Sigmoid colon (tissue), 7 donors: Measurements from ENCODE around the gene JOSD2. TPM values are rescaled to one million over a fixed set of nuclear protein-coding genes. Genes with fewer than 3 reads are reported as not detected.

ENCODE experiments used
- DNase-seq: peaks from one replicate; pipeline ENCODE4 v3.0.0-alpha.2; 2019
- H3K27ac ChIP-seq, 4 donors: fragments of 200-600 bp; sonication (generic); one replicate each; pipeline ENCODE4 v1.5.1; 2016 to 2019; ENCODE audit warnings: mild to moderate bottlenecking in 1 of 4
- H3K27me3 ChIP-seq, 3 donors: fragments of 200-600 bp; sonication (generic); one replicate each; pipeline ENCODE4 v1.5.1; 2019; ENCODE audit warnings: mild to moderate bottlenecking in 1 of 3
- H3K36me3 ChIP-seq, 4 donors: fragments of 200-600 bp; sonication (generic); one replicate each; pipeline ENCODE4 v1.5.1; 2016 to 2019
- H3K4me1 ChIP-seq, 4 donors: fragments of 200-600 bp; sonication (generic); one replicate each; pipeline ENCODE4 v1.5.1; 2017 to 2019
- H3K4me3 ChIP-seq, 4 donors: fragments of 200-600 bp; sonication (generic); one replicate each; pipeline ENCODE4 v1.5.1; 2017 to 2019; ENCODE audit warnings: mild to moderate bottlenecking in 2 of 4, moderate library complexity in 1 of 4
- H3K9me3 ChIP-seq, 4 donors: fragments of 200-600 bp in 3 of 4; sonication (generic) in 3 of 4; one replicate each; pipeline versions ENCODE4 v1.5.1 to v1.6.1; 2013 to 2019
- EP300 ChIP-seq, 4 donors: sonication (generic); formaldehyde crosslinking; IDR thresholded peaks; one replicate each; pipeline ENCODE4 v1.6.1; 2017; ENCODE audit warnings: antibody characterized with exemption in 4 of 4
- POLR2A ChIP-seq, 2 donors: fragments of 450-650 bp; IDR thresholded peaks; one replicate each; pipeline ENCODE4 v1.6.1; 2016; ENCODE audit warnings: antibody characterized with exemption in 2 of 2, mild to moderate bottlenecking in 2 of 2, moderate library complexity in 2 of 2
- POLR2AphosphoS5 ChIP-seq, 4 donors: sonication (generic); formaldehyde crosslinking; IDR thresholded peaks; one replicate each; pipeline ENCODE4 v1.6.1; 2017; ENCODE audit warnings: antibody characterized with exemption in 4 of 4
- WGBS, 2 donors: extraction: QIAGEN DNeasy Blood & Tissue Kit; methylation state at CpG; one replicate each; pipeline ENCODE4 v1.1.7; 2013; 5-methylcytosine and 5-hydroxymethylcytosine counted together
- intact Hi-C: fragments of 100-400 bp; cut with DNase I; formaldehyde crosslinking; loops from one replicate; pipeline ENCODE4 v1.15.1; 2023
- polyA plus RNA-seq, 3 donors: library from polyadenylated mRNA; stranded (reverse); fragments of 200-250 nt; gene quantifications; one replicate each; pipeline ENCODE4 v1.2.3, GENCODE V29; 2013
- total RNA-seq, 4 donors: library from RNA; depleted of rRNA; stranded (reverse); fragments of >200 nt; gene quantifications; one replicate each; pipeline ENCODE4 v1.1.0, GENCODE V29; 2016
- TF ChIP-seq, protein P1 (sequence below), 4 experiments: fragments of 450-650 bp in 3 of 4; fragments of 200-600 bp in 1 of 4; IDR thresholded peaks; one replicate each; pipeline ENCODE4 v1.5.1; 2016 to 2019; ENCODE audit warnings: antibody characterized with exemption in 4 of 4, mild to moderate bottlenecking in 3 of 4, moderate library complexity in 2 of 4
- donor health status: healthy with polysubstance abuse.
- donor health status: Bipolar disorder and iron deficiency.
- donor health status: healthy.

The JOSD2 gene
- total and polyA plus RNA-seq, 7 donors, result 23.5 to 85.1 (median 47.9) TPM

DNA sequence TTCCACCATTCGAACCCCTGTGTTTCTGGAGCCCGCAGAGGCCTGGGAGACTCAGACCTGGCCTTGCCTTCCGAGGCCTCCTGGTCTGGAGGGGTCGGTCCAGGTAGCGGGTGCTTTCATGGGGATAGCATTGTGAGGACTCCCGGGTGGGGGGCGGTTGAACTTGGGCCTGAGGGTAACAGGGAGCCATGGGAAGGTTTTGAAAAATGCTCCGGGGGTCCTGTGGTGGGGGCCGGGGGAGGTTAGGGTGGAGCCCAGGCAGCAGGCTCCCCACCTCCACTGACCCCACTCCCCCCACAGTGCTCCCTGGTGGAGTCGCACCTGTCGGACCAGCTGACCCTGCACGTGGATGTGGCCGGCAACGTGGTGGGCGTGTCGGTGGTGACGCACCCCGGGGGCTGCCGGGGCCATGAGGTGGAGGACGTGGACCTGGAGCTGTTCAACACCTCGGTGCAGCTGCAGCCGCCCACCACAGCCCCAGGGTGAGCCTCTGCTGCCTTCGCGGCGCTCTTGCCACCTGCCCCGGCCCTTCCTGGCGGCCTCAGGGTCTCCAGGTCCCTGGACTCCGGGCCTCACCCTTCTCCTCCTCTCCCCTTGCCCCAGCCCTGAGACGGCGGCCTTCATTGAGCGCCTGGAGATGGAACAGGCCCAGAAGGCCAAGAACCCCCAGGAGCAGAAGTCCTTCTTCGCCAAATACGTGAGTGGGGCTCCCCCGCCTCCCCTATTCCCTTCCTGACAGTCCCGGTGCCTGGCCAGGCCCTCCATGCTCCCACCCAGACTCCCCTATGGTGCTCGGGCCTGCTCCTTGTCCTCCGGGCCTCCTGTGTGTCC is 30.5 kb downstream of the JOSD2 start:
- WGBS, 2 donors, result 91 to 94% methylated on average over 37 of the region's 37 CpGs
- no peak overlapping the region for H3K4me3 ChIP-seq
- intact Hi-C loops, result no loop called here
- no peaks in the 10 kb centered on the region for H3K9me3 ChIP-seq
- H3K36me3 ChIP-seq, result peaks cover 12 to 64% (median 18%) of the 10 kb centered on the region in 4 donors
- no peak for TF ChIP-seq POLR2AphosphoS5 (IDR thresholded peaks at IDR 0.05)
- TF ChIP-seq EP300 (IDR thresholded peaks at IDR 0.05), result no peak
- TF ChIP-seq POLR2A (IDR thresholded peaks at IDR 0.05), result no peak
- TF ChIP-seq, protein P1, sequence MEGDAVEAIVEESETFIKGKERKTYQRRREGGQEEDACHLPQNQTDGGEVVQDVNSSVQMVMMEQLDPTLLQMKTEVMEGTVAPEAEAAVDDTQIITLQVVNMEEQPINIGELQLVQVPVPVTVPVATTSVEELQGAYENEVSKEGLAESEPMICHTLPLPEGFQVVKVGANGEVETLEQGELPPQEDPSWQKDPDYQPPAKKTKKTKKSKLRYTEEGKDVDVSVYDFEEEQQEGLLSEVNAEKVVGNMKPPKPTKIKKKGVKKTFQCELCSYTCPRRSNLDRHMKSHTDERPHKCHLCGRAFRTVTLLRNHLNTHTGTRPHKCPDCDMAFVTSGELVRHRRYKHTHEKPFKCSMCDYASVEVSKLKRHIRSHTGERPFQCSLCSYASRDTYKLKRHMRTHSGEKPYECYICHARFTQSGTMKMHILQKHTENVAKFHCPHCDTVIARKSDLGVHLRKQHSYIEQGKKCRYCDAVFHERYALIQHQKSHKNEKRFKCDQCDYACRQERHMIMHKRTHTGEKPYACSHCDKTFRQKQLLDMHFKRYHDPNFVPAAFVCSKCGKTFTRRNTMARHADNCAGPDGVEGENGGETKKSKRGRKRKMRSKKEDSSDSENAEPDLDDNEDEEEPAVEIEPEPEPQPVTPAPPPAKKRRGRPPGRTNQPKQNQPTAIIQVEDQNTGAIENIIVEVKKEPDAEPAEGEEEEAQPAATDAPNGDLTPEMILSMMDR (IDR thresholded peaks at IDR 0.05), result no peak
- H3K4me1 ChIP-seq, result peaks cover 0 to 26% (median 15%) of the 10 kb centered on the region in 4 donors
- H3K27ac ChIP-seq, result no peak overlapping the region
- no peak for DNase-seq
- no peaks in the 10 kb centered on the region for H3K27me3 ChIP-seq

DNA sequence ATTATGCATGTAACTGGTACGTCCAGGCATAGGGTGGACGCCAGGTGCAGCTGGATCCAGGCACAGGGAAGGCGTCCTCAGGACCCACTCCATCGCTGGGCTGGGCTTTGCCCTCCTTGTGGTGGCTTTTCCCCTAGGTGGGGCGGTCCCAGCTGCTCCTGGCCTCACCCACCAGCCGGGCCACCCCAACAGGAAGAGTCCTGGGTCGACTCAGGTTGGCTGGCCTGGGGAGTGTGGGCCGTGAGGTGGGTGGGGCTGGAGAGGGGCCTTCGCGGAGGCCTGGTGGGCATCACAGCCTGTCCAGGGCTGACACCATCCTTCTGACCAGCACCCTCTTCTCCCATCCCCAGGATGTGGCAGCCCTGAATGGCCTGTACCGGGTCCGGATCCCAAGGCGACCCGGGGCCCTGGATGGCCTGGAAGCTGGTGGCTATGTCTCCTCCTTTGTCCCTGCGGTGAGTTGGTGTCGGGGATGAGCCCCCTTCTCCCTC is 31.2 kb downstream of the JOSD2 start:
- intact Hi-C loops, result no loop called here
- no peak for TF ChIP-seq POLR2A (IDR thresholded peaks at IDR 0.05)
- no peak for TF ChIP-seq POLR2AphosphoS5 (IDR thresholded peaks at IDR 0.05)
- no peak for TF ChIP-seq EP300 (IDR thresholded peaks at IDR 0.05)
- TF ChIP-seq, protein P1 (IDR thresholded peaks at IDR 0.05), result no peak
- H3K36me3 ChIP-seq, result peaks cover 12 to 58% (median 18%) of the 10 kb centered on the region in 4 donors
- H3K4me3 ChIP-seq, result no peak overlapping the region
- H3K4me1 ChIP-seq, result peaks cover 0 to 26% (median 15%) of the 10 kb centered on the region in 4 donors
- 94 to 96% methylated on average over 16 of the region's 16 CpGs for WGBS, 2 donors
- H3K27me3 ChIP-seq, result no peaks in the 10 kb centered on the region
- H3K27ac ChIP-seq, result no peak overlapping the region
- no peak for DNase-seq
- no peaks in the 10 kb centered on the region for H3K9me3 ChIP-seq

DNA sequence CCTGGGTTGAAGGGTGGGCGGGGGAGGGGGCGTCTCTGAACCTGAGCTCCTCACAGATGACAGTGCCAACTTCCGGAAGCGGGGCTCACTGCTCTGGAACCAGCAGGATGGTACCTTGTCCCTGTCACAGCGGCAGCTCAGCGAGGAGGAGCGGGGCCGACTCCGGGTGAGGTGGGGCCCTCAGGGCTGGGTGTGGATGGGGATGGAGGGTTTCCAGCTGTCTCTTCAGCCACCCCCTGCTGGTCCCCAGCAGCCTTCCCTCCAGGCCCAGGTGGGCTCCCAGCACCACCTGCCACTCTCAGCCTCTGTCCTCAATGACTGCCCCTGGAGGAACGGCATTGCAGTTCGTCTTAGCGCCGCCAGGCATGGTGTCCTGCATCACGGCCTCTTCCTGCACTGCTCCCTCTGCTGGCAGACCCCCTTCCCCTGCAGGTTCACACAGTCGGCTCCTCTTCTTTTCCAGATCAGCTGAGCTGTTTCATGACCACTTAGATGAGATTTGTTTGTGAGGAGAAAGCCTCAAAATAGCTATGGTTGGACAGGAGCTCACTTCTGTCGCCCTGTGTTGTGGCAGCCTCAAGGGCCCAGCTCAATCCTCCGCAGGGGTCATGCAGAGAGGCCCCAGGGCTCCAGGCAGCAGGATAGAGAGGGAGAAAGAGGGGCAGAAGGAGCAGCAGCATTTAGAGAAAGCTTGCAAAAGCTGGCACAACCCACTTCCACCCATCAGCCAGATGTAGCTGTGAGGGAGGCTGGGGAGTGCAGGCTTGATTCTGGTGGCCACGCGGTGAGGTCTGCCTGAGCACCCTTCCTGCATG is 31.9 kb downstream of the JOSD2 start:
- Histone ChIP-seq H3K9me3 (no peaks in the 10 kb centered on the region), H3K4me1 (peaks cover 0 to 26% (median 15%) of the 10 kb centered on the region in 4 donors), H3K36me3 (peaks cover 12 to 55% (median 18%) of the 10 kb centered on the region in 4 donors), H3K4me3 (no peak overlapping the region), H3K27ac (no peak overlapping the region), H3K27me3 (no peaks in the 10 kb centered on the region)
- 91 to 94% methylated on average over 19 of the region's 19 CpGs for WGBS, 2 donors
- intact Hi-C loops, result no loop called here
- TF ChIP-seq, protein P1 (IDR thresholded peaks at IDR 0.05), result peak in 1 of 4 experiments; percentile 17
- no peak for TF ChIP-seq POLR2AphosphoS5 (IDR thresholded peaks at IDR 0.05)
- DNase-seq, result no peak

GRCh38 chr19:50477751-50478515 is 33.1 kb downstream of the JOSD2 start:
- H3K36me3 ChIP-seq, result peaks cover 12 to 46% (median 18%) of the 10 kb centered on the region in 4 donors
- intact Hi-C loops, result loop anchor here (2.0 kb wide), 1 partner anchor 101 kb away; the partner anchor contains the start of gene NR1H2
- WGBS, 2 donors, result 96 to 97% methylated on average over 17 of the region's 17 CpGs

More at GRCh38 chr19:50477751-50478515, 33.1 kb downstream of the JOSD2 start:
- DNase-seq, result no peak
- Histone ChIP-seq H3K9me3 (no peaks in the 10 kb centered on the region), H3K4me3 (no peak overlapping the region), H3K27ac (no peak overlapping the region), H3K27me3 (no peaks in the 10 kb centered on the region), H3K4me1 (peaks cover 0 to 26% (median 15%) of the 10 kb centered on the region in 4 donors)
- TF ChIP-seq EP300 (IDR thresholded peaks at IDR 0.05), result no peak
- no peak for TF ChIP-seq POLR2AphosphoS5 (IDR thresholded peaks at IDR 0.05)
- no peak for TF ChIP-seq POLR2A (IDR thresholded peaks at IDR 0.05)
- TF ChIP-seq, protein P1 (IDR thresholded peaks at IDR 0.05), result no peak
